ENCODE data around the gene RARRES2.

- TF ChIP-seq CTCF (IDR thresholded peaks at IDR 0.05) (no peak), POLR2A (IDR thresholded peaks at IDR 0.05) (no peak), POLR2AphosphoS5 (IDR thresholded peaks at IDR 0.05; ENCODE audit: insufficient read depth in 1 of 2, low read depth in 1 of 2) (no peak)
Measured at GRCh38 chr7:150361807-150362621, 20.6 kb upstream of the RARRES2 start.

Measured in vagina (tissue), 2 donors.